Stimulated activated CD4-positive, alpha-beta T cell treated with anti-CD3 and anti-CD28 coated beads, Interleukin-4, amount 100 ng/mL, for 4 hours (primary cell): ENCODE data around the gene EYA2.

Experiments used
- DNase-seq, 2 experiments: peaks; one replicate each; pipeline ENCODE4 v3.0.0-alpha.2; 2020

Gene EYA2

DNA sequence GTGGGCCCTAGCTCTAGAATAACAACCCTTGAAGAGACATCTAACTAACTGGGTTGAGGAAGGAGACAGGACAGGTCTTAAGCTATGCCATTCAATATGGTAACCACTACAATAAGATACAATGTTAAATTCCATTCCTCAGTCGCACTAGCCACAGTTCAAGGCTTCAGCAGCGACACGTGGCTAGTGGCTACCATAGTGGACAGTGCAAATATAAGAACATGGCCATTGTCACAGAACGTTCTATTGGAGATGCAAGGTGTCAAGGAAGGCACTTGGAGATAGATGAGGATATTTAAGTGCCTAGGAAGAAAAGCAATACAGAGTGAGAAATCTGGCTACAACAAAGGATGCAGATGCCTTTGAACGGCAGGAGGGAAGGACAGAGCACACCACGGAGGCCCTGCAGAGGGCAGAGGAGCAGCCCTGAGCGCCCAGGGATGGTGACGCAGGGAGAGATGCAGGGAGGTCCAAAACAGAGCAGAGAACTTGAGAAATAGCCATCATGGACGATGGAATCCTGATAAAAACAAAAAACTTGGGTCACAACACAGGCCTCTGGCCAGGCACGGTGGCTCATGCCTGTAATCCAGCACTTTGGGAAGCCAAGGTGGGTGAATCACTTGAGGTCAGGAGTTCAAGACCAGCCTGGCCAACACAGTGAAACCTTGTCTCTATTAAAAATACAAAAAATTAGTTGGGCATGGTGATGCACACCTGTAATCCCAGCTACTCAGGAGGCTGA lies 321.2 kb downstream of the EYA2 start:
- no peak for DNase-seq

- DNase-seq = no peak
Measured at GRCh38 chr20:47216819-47217410, 322.3 kb downstream of the EYA2 start.

GRCh38 chr20:47217482-47218446 lies 323.1 kb downstream of the EYA2 start:
- DNase-seq = no peak

- peak; percentile 23 to 57 for DNase-seq
Measured at GRCh38 chr20:47220161-47220582, 325.5 kb downstream of the EYA2 start.

- DNase-seq = no peak
Measured at GRCh38 chr20:47221036-47221625, 326.5 kb downstream of the EYA2 start.

DNA sequence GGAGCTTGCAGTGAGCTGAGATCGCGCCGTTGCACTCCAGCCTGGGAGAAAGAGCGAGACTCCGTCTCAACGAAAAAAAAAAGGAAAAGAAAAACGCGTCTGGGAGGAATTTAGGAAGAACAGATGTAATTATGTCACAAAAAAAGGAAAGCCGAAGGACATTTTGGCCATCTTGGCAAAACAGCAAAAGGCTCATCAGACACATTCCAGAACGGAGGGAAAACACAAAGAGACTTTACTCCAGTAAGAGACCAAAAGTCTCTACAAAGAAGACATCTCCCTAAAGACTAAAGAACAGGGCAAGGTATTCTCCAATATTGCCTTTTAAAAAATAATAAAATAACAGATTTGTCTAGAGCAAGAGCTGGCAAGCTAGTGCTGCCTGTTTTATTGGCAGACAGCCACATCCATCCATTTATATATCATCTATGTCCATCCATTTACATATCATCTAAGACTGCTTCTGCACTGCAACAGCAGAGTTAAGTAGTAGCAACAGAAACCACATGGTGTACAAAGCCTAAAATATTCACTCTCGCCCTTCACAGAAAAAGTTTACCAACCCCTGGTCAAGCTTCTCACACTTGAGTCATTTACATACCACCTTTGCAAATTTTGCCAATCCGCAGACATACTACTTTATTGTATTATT lies 328.0 kb downstream of the EYA2 start:
- DNase-seq = no peak

- DNase-seq = no peak
Measured at GRCh38 chr20:47223896-47224295, 329.3 kb downstream of the EYA2 start.

- DNase-seq = no peak
Measured at GRCh38 chr20:47224300-47224791, 329.7 kb downstream of the EYA2 start.

GRCh38 chr20:47224857-47225256 lies 330.2 kb downstream of the EYA2 start:
- DNase-seq = no peak

DNA sequence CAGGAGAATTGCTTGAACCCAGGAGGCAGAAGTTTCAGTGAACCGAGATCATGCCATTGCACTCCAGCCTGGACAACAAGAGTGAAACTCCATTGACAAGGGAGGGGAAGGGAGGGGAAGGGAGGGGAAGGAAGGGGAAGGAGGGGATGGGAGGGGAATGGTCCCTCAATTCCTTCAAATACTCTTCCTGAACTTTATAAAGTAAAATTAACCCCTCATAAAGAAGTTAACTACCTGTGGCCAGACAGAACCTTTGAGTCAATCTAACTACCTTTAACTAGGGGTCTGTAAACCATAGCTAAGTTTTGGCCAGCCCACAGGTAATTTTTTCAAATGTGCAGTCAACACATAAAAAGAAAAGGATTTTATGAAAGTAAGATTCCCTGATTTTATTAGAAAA lies 330.8 kb downstream of the EYA2 start:
- no peak for DNase-seq

DNA sequence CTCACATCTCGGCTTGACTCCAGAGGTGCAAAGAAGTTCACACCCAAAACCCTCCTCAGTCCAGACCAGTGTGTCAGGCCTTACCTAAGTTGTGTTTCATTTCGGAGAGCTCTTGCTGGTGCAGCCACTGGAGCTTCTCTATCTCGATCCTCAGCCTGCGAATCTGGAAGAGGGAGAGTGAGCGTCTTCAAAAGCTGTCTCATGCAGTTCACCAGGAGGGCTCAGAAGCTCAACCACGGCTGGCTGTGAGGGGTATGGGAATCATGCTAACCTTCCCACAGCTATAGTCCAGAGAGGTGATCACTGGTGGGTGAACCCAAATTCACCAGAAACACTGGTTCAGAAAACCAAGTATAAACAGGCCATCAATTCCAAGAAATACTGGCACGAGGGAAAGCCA lies 332.5 kb downstream of the EYA2 start:
- DNase-seq = no peak

DNA sequence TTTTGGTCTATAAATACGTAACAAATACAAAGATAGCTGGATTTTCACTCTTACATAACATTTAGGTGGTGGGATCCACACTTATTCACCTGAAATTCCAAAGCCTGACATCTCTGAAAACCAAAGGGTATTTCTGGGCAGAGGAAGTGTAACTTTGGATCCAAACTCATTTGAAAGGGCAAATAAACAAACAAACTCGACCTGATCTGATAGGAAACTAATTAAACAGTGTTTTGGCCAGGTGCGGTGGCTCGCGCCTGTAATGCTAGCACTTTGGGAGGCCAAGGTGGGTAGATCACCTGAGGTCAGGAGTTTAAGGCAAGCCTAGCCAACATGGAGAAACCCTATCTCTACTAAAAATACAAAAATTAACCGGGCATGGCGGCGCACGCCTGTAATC lies 332.9 kb downstream of the EYA2 start:
- DNase-seq = no peak

DNA sequence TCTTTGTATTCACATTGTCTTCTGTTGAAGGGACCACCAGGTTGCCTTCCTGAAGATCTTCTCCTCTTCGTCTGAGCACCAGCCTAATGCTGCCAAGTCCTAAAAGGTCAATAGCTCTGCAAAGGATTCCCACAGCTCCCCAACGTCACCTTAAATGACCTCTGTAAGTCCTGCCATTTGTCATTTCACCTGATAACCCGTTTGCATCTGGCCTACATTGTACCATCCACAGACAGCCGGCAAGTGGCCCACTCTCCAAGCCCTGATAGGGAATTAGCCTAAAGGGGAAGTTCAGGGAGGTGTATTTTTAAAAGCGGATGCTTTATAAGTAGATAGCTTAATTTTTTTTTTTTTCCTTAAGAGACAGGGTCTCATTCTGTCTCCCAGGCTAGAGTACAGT lies 334.0 kb downstream of the EYA2 start:
- no peak for DNase-seq

GRCh38 chr20:47230811-47231256 lies 336.2 kb downstream of the EYA2 start:
- no peak for DNase-seq

DNA sequence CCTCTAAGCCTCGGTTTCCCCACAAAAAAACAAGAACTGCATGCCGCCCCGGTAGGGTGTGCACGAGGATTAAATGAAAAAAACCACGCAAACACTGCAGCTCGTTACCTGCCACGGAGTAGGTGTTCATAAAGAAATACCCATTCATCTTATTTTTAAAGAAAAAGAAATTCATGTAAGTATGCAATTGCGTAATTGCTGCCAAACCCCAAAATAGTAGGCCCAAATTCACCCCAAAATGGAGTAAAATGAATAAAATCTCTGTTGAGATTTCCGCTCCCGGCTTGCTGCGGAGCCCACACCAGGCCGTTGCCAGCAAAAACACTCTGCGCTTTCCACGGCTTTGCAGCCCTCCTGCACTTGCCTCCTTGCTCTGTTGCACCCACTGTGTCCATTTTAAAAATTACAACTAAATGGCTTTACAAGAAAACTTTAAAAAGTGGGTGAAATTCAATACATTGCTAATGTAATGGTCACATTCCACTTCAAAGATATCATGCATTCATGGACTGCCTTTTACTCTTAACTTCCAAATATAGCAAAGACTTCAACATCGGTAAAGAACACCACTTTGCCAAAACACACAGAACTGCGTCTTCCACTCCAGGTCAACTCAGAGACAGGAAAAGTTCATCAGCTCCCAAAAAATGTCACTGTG lies 336.9 kb downstream of the EYA2 start:
- no peak for DNase-seq

DNA sequence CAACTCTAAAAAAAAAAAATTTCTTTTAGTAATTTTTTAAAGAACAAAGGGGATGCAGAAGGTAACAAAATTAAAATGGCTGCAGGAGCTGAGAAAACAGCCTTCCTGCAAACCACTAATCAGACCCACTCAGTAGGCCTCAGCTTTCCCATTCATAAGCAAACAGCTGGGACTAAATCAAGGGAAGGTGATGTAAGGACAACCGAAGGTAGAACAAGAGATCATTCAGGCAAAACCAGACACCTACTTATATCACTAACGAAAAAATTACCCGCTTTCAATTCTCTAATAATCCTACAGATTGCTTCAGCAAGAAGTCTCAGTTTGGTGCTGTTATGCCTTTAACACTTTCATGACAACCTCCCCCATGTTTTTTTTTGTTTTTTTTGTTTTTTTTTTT lies 337.9 kb downstream of the EYA2 start:
- no peak for DNase-seq

- DNase-seq = no peak
Measured at GRCh38 chr20:47233333-47234188, 338.9 kb downstream of the EYA2 start.

DNA sequence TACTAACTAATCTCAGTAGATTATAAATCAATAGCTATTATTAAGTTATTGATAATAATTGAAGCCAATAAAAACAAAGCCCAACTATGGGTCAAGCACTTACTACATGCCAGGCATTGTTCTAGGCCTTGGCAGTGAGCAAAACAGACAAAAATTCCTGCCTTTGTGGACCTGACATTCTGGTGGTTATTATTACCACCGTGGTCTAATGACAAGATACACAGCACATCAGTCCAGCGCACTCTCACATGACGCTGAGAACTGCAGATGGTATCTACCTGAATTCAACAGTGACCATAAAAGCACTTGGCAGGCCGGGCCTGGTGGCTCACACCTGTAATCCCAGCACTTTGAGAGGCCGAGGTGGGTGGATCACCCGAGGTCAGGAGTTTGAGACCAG lies 340.5 kb downstream of the EYA2 start:
- DNase-seq = no peak

DNA sequence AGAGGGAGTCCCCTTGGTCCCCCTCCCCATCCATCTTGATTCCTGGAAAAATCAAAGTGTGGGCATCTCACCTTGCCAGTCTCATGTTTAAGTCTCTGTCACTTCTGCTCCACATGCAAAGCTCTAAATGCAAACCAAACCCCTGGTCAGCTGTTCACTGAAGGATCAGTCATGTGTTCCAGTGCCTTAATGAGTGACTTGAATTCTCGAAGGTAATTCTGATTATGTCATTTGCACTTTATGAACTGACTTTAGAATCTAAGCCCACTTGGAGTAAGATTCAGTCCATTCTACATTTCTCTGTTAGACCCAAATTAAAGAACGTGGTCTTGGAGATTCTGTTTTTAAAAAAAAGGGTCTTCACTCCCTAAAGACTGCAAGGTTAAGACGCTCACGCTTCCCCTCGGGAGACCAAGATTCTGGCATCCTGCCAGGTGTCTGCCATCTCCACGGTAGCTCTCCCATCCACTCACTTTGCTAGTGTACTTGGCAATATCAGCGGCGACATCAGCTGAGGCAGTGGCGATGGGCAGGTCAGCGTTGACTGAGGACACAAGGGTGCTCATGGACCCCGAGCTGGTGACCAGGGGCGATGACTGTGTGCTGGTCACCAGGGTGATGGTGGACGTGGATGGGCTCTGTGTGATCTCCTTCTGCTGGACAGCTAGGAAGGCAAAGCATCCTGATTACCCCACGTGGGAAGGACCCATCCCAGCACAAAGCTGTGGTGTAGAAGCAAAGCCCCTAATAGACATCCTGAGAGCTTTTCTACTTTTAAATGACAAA lies 341.4 kb downstream of the EYA2 start:
- no peak for DNase-seq

GRCh38 chr20:47236639-47236900 lies 341.9 kb downstream of the EYA2 start:
- no peak for DNase-seq
